ENCODE results near the gene RNF135.

- no peak for TF ChIP-seq POLR2A (IDR thresholded peaks at IDR 0.05)
- TF ChIP-seq CTCF (IDR thresholded peaks at IDR 0.05), result no peak
These were observed 25.6 kb downstream of the RNF135 start for GRCh38 chr17:30996486-30996885.
